ENCODE data around the gene MRPL4.
"Not testable (repeated sequence)": the region's sequence is repeated elsewhere in the genome, so short reads cannot be mapped to it uniquely, and the experiment has no call there.

MRPL4 gene

GRCh38 chr19:10262771-10263170 lies 10.8 kb downstream of the MRPL4 start:
- DNase-seq (ENCODE audit: low spot score) = no peak

GRCh38 chr19:10266706-10267105 lies 14.7 kb downstream of the MRPL4 start:
- DNase-seq (ENCODE audit: low spot score) = no peak

DNA sequence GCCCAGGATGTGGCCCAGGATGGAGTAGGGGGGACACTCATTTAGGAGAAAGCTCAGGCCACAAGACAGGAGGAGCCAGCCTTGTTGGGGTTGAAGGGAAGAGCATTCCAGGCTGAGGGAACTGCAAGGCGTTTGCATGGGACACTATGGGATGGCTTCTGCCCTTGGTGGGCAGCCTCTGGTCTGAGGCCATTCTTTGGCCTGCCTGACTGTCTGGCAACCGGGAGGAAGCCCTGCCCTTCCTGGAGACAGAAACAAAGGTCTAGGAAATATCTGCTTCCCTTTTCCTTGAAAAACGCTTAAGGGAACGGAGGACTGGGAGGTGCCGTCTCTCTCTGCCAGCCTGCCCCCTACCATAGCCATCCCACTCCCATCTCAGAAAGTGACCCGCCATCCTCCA lies 16.1 kb downstream of the MRPL4 start:
- no peak for DNase-seq (ENCODE audit: low spot score)

GRCh38 chr19:10269333-10270179 lies 17.5 kb downstream of the MRPL4 start:
- DNase-seq (ENCODE audit: low spot score) = peak; percentile 89

DNA sequence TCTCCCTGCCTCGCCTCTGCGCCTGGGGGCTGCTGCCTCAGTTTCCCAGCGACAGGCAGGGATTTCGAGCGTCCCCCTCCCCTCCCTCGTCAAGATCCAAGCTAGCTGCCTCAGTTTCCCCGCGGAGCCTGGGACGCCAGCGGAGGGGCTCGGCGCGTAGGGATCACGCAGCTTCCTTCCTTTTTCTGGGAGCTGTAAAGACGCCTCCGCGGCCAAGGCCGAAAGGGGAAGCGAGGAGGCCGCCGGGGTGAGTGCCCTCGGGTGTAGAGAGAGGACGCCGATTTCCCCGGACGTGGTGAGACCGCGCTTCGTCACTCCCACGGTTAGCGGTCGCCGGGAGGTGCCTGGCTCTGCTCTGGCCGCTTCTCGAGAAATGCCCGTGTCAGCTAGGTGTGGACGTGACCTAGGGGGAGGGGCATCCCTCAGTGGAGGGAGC lies 18.2 kb downstream of the MRPL4 start:
- DNase-seq (ENCODE audit: low spot score) = peak; percentile 66

DNA sequence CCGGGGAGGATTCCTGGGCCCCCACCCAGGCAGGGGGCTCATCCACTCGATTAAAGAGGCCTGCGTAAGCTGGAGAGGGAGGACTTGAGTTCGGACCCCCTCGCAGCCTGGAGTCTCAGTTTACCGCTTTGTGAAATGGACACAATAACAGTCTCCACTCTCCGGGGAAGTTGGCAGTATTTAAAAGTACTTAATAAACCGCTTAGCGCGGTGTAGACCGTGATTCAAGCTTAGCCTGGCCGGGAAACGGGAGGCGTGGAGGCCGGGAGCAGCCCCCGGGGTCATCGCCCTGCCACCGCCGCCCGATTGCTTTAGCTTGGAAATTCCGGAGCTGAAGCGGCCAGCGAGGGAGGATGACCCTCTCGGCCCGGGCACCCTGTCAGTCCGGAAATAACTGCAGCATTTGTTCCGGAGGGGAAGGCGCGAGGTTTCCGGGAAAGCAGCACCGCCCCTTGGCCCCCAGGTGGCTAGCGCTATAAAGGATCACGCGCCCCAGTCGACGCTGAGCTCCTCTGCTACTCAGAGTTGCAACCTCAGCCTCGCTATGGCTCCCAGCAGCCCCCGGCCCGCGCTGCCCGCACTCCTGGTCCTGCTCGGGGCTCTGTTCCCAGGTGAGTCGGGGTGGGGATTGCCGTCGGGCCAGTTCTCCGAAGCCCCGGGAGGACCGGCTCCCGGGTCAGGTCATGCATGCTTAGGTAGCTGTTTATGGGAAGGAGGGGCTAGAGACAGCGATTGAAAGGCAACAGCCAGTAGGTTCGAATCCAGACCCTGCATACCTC lies 18.8 kb downstream of the MRPL4 start, which contains the start of gene ICAM1:
ICAM1 (plus strand) TSS at position 505 of the 779 bp plus-strand sequence; CDS start at position 545, 40 bp downstream.
- DNase-seq (ENCODE audit: low spot score) = peak; percentile 71

GRCh38 chr19:10271543-10272086 lies 19.6 kb downstream of the MRPL4 start:
- no peak for DNase-seq (ENCODE audit: low spot score)

DNA sequence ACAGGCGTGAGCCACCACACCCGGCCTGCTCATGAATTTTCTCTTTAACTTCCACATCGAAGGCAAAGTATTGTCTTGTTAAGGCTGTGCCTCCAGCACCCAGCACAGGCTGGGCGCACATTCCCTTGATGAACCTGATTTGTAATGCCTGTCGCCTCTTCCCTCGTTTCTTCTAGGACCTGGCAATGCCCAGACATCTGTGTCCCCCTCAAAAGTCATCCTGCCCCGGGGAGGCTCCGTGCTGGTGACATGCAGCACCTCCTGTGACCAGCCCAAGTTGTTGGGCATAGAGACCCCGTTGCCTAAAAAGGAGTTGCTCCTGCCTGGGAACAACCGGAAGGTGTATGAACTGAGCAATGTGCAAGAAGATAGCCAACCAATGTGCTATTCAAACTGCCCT lies 22.6 kb downstream of the MRPL4 start:
- no peak for DNase-seq (ENCODE audit: low spot score)

DNA sequence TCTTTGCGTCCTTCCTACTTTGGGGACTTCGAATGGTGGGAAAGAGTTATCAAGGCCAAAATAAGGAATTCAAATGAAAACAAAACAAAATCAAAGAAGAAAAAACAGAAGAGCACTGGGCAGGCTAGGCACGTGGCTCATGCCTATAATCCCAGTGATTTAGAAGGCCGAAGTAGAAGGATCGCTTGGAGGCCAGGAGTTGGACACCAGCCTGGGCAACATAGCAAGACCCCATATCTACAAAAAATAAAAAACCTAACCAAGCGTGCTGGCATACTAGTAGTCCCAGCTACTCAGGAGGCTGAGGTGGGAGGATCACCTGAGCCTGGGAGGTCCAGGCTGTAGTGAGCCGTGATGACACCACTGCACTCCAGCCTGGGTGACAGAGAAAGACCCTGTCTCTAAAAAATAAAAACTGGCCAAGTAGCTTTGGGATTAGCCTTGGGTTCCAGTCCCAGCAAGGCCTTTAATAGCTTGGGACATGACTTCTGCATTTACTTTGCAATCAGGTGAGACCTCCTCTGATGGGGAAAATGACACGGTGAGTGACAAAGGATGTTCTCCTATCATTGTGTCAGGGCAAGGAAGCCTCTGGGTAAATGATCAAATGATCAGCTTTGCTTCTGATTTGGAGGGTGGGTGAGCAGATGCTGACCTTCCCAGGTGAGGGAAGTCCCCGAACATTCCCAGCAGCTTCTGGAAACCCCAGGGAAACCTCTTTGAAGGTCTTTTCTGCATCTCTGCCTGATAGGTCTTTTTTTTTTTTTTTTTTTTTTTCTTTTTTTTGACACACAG lies 26.0 kb downstream of the MRPL4 start:
- no peak for DNase-seq (ENCODE audit: low spot score)

DNA sequence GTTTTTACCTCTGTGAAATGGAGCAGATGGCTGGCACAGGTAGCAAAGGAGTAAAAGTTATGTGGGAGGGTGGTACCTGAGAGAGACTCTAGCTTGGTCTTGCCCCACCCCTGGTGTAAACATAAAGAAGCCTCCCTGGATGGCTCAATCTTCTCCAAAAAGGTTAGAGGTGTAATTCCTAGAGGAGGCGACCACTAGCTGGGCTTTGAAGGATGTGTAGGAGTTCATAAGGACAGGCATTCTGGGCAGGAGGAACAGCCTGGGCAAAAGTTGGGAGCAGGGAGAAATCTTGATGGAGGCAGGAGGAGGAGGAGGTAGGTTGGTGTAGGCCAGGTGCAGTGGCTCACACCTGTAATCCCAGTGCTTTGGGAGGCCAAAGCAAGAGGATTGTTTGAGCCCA lies 26.9 kb downstream of the MRPL4 start:
- no peak for DNase-seq (ENCODE audit: low spot score)

DNA sequence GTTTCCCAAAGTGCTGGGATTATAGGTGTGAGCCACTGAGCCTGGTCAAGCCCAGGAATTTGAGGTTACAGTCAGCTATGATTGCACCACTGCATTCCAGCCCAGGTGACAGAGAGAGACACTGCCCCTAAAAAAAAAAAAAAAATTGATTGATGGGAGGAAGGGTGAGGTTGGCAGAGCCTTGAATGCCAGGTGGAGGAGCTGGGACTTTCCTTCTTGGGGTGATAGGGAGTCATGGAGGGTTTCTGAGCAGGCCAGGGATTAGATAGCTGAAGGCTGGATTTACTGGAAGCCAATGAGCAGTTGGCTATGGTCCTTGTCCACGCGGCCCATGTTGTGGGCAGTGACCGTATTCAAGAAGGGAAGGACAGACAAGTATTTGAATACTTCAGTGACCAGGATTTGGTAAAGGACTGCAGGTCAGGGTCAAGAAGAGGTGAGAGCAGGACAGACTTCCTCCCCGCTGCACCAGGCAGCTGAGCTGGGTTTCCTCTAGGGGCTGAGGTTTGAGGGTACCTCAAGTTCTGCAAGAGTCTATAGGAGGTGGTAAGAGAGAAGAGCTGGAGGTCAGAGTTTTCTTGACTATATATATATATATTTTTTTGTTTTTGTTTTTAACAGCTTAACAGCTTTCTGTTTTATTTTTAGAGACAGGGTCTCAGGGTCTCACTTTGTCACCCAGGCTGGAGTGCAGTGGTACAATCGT lies 27.9 kb downstream of the MRPL4 start:
- no peak for DNase-seq (ENCODE audit: low spot score)

DNA sequence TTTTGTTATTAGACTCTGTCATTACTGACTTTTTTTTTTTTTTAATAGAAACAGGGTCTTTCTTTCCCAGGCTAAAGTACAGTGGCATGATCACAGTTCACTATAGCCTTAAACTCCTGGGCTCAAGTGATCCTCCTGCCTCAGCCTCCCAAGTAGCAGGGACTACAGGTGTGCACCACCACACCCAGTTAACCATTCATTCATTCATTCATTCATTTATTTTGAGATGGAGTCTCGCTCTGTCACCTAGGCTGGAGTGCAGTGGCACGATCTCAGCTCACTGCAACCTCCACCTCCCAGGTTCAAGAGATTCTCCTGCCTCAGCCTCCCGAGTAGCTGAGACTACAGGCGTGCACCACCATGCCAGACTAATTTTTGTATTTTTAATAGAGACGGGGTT lies 30.0 kb downstream of the MRPL4 start:
- not testable (repeated sequence) for DNase-seq (ENCODE audit: low spot score)

DNA sequence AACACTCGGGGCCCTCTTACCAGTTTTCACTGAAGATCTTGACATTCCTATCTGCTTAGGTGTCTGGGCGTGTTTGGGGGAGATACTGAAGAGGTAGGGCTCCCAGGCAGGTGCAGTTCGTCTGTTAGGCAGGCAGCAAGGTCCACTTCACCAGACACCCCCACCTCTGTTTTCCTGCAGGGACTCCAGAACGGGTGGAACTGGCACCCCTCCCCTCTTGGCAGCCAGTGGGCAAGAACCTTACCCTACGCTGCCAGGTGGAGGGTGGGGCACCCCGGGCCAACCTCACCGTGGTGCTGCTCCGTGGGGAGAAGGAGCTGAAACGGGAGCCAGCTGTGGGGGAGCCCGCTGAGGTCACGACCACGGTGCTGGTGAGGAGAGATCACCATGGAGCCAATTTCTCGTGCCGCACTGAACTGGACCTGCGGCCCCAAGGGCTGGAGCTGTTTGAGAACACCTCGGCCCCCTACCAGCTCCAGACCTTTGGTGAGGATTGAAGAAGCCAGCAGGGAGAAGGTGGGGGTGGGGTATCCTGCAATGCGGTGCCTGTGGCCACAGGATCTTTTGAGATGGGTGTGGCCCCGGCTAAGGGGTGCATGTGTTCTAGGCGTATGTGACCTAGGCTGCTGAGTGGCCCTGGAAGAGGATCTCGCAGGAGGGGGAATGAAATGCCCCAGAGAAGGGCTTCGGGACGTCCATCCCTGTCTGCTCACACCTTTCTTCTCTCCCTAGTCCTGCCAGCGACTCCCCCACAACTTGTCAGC lies 31.5 kb downstream of the MRPL4 start:
- DNase-seq (ENCODE audit: low spot score) = no peak

DNA sequence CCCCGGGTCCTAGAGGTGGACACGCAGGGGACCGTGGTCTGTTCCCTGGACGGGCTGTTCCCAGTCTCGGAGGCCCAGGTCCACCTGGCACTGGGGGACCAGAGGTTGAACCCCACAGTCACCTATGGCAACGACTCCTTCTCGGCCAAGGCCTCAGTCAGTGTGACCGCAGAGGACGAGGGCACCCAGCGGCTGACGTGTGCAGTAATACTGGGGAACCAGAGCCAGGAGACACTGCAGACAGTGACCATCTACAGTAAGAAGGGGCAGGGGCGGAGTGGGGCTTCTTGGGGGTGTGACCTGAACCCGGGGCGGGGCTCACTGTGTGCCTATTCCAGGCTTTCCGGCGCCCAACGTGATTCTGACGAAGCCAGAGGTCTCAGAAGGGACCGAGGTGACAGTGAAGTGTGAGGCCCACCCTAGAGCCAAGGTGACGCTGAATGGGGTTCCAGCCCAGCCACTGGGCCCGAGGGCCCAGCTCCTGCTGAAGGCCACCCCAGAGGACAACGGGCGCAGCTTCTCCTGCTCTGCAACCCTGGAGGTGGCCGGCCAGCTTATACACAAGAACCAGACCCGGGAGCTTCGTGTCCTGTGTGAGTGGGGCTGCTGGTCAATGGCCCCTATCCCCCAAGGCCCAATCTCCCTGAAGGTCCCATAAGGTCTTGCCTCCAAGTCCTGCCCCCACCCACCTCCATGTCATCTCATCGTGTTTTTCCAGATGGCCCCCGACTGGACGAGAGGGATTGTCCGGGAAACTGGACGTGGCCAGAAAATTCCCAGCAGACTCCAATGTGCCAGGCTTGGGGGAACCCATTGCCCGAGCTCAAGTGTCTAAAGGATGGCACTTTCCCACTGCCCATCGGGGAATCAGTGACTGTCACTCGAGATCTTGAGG lies 32.3 kb downstream of the MRPL4 start:
- DNase-seq (ENCODE audit: low spot score) = no peak

- no peak for DNase-seq (ENCODE audit: low spot score)
Observed at GRCh38 chr19:10284960-10285278, 32.9 kb downstream of the MRPL4 start.

DNA sequence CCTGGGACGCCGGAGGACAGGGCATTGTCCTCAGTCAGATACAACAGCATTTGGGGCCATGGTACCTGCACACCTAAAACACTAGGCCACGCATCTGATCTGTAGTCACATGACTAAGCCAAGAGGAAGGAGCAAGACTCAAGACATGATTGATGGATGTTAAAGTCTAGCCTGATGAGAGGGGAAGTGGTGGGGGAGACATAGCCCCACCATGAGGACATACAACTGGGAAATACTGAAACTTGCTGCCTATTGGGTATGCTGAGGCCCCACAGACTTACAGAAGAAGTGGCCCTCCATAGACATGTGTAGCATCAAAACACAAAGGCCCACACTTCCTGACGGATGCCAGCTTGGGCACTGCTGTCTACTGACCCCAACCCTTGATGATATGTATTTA lies 33.4 kb downstream of the MRPL4 start:
- no peak for DNase-seq (ENCODE audit: low spot score)

DNA sequence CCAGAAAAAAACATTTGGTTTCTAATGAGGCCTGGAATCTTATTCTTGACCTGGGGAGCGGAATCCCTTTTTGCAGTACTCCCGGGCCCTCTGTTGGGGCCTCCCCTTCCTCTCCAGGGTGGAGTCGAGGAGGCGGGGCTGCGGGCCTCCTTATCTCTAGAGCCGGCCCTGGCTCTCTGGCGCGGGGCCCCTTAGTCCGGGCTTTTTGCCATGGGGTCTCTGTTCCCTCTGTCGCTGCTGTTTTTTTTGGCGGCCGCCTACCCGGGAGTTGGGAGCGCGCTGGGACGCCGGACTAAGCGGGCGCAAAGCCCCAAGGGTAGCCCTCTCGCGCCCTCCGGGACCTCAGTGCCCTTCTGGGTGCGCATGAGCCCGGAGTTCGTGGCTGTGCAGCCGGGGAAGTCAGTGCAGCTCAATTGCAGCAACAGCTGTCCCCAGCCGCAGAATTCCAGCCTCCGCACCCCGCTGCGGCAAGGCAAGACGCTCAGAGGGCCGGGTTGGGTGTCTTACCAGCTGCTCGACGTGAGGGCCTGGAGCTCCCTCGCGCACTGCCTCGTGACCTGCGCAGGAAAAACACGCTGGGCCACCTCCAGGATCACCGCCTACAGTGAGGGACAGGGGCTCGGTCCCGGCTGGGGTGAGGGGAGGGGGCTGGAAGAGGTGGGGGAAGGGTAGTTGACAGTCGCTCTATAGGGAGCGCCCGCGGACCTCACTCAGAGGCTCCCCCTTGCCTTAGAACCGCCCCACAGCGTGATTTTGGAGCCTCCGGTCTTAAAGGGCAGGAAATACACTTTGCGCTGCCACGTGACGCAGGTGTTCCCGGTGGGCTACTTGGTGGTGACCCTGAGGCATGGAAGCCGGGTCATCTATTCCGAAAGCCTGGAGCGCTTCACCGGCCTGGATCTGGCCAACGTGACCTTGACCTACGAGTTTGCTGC lies 35.1 kb downstream of the MRPL4 start, which contains the start of gene ICAM4:
ICAM4 (plus strand) TSS at position 153 of the 935 bp plus-strand sequence; CDS start at position 211, 58 bp downstream.
- no peak for DNase-seq (ENCODE audit: low spot score)

DNA sequence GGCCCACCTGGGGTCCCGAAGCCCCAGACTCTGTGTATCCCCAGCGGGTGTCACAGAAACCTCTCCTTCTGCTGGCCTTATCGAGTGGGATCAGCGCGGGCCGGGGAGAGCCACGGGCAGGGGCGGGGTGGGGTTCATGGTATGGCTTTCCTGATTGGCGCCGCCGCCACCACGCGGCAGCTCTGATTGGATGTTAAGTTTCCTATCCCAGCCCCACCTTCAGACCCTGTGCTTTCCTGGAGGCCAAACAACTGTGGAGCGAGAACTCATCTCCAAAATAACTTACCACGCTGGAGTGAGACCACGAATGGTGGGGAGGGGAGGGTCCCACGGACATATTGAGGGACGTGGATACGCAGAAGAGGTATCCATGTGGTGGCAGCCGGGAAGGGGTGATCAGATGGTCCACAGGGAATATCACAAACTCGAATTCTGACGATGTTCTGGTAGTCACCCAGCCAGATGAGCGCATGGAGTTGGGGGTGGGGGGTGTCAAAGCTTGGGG lies 36.7 kb downstream of the MRPL4 start:
- no peak for DNase-seq (ENCODE audit: low spot score)

Measured in CD4-positive, alpha-beta T cell treated with Interleukin-15 for 4 hours (primary cell).